Neuronal stem cell (in vitro differentiated cells): ENCODE data around the gene MIF4GD.

Experiments
- DNase-seq: peaks from one replicate; pipeline ENCODE4 v3.0.0-alpha.2; 2013; ENCODE audit warnings: low spot score
- H2AFZ ChIP-seq: one replicate; pipeline ENCODE4 v1.6.1; 2013; ENCODE audit warnings: mild to moderate bottlenecking, low read length, inconsistent platforms
- H2AK5ac ChIP-seq: 2 replicates; pipeline ENCODE4 v1.6.1; 2013; ENCODE audit warnings: low read depth, mild to moderate bottlenecking, inconsistent platforms, low read length, moderate library complexity, mixed read lengths
- H2BK120ac ChIP-seq: 2 replicates; pipeline ENCODE4 v1.6.1; 2013; ENCODE audit warnings: low read depth, mild to moderate bottlenecking, inconsistent platforms, low read length, moderate library complexity, mixed read lengths
- H2BK12ac ChIP-seq: one replicate; pipeline ENCODE4 v1.6.1; 2013; ENCODE audit warnings: low read length, inconsistent platforms
- H2BK15ac ChIP-seq: 2 replicates; pipeline ENCODE4 v1.6.1; 2013; ENCODE audit warnings: mild to moderate bottlenecking, low read length, inconsistent platforms, mixed read lengths
- H2BK5ac ChIP-seq: one replicate; pipeline ENCODE4 v1.6.1; 2013; ENCODE audit warnings: inconsistent platforms, mild to moderate bottlenecking, low read length, moderate library complexity
- H3K14ac ChIP-seq: one replicate; pipeline ENCODE4 v1.6.1; 2013; ENCODE audit warnings: low read length, inconsistent platforms
- H3K18ac ChIP-seq: 2 replicates; pipeline ENCODE4 v1.6.1; 2013; ENCODE audit warnings: low read length, inconsistent platforms
- H3K23ac ChIP-seq: 2 replicates; pipeline ENCODE4 v1.6.1; 2013; ENCODE audit warnings: low read depth, mild to moderate bottlenecking, mixed read lengths, low read length, inconsistent platforms; ENCODE audit not compliant: poor library complexity
- H3K27ac ChIP-seq: replicated peaks from 3 replicates; pipeline ENCODE4 v1.5.1; 2013; ENCODE audit warnings: low read length, inconsistent platforms
- H3K27me3 ChIP-seq, 3 experiments: 2 replicates each; pipeline ENCODE4 v1.6.1; 2013; ENCODE audit warnings: low read length in 3 of 3, mild to moderate bottlenecking in 2 of 3, inconsistent platforms in 1 of 3, low read depth in 1 of 3, mixed read lengths in 1 of 3, moderate library complexity in 1 of 3; ENCODE audit not compliant: control insufficient read depth in 3 of 3, insufficient read depth in 3 of 3
- H3K36me3 ChIP-seq, 2 donors: replicated peaks in 1 of 2; 2 replicates each; pipeline ENCODE4 v1.6.1; 2013; ENCODE audit warnings: low read length in 2 of 2; ENCODE audit not compliant: control insufficient read depth in 2 of 2, insufficient read depth in 2 of 2
- H3K4ac ChIP-seq: 2 replicates; pipeline ENCODE4 v1.6.1; 2013; ENCODE audit warnings: inconsistent platforms, mild to moderate bottlenecking, low read length, moderate library complexity
- H3K4me1 ChIP-seq, 2 donors: 1 replicate in 1 of 2; 2 replicates in 1 of 2; pipeline ENCODE4 v1.6.1; 2013; ENCODE audit warnings: low read length in 2 of 2, low read depth in 1 of 2; ENCODE audit not compliant: control insufficient read depth in 2 of 2, insufficient read depth in 1 of 2
- H3K4me2 ChIP-seq: one replicate; pipeline ENCODE4 v1.6.1; 2013; ENCODE audit warnings: mild to moderate bottlenecking, low read length, inconsistent platforms; ENCODE audit not compliant: insufficient read depth, poor library complexity, severe bottlenecking
- H3K4me3 ChIP-seq, 2 donors: 2 replicates each; pipeline ENCODE4 v1.5.1; 2013; ENCODE audit warnings: low read length in 2 of 2, mild to moderate bottlenecking in 2 of 2, inconsistent platforms in 1 of 2, moderate library complexity in 1 of 2
- H3K79me1 ChIP-seq: one replicate; pipeline ENCODE4 v1.6.1; 2013; ENCODE audit warnings: low read depth, mild to moderate bottlenecking, inconsistent platforms, low read length, moderate library complexity
- H3K9ac ChIP-seq: one replicate; pipeline ENCODE4 v1.6.1; 2013; ENCODE audit warnings: mild to moderate bottlenecking, low read depth, low read length, inconsistent platforms; ENCODE audit not compliant: poor library complexity
- H3K9me3 ChIP-seq, 2 donors: replicated peaks in 1 of 2; 2 replicates each; pipeline versions ENCODE3 to v1.6.1; 2013; ENCODE audit warnings: low read length in 2 of 2, mild to moderate bottlenecking in 2 of 2, inconsistent platforms in 1 of 2, low read depth in 1 of 2, mixed read lengths in 1 of 2, moderate library complexity in 1 of 2; ENCODE audit not compliant: control insufficient read depth in 2 of 2, insufficient read depth in 1 of 2
- H4K8ac ChIP-seq: one replicate; pipeline ENCODE4 v1.6.1; 2013; ENCODE audit warnings: low read depth, mild to moderate bottlenecking, inconsistent platforms, low read length, moderate library complexity
- H4K91ac ChIP-seq: one replicate; pipeline ENCODE4 v1.6.1; 2013; ENCODE audit warnings: low read length, low read depth, mild to moderate bottlenecking, inconsistent platforms; ENCODE audit not compliant: poor library complexity
- WGBS, 2 donors: extraction: QIAGEN DNeasy Blood & Tissue Kit; methylation state at CpG; one replicate each; pipeline ENCODE4 v1.1.7; 2013; ENCODE audit warnings: missing lambda C conversion rate in 2 of 2, mixed read lengths in 1 of 2; ENCODE audit not compliant: insufficient read length in 2 of 2, insufficient replicate concordance in 1 of 2; ENCODE audit errors: extremely low coverage in 2 of 2; 5-methylcytosine and 5-hydroxymethylcytosine counted together

The MIF4GD gene

DNA sequence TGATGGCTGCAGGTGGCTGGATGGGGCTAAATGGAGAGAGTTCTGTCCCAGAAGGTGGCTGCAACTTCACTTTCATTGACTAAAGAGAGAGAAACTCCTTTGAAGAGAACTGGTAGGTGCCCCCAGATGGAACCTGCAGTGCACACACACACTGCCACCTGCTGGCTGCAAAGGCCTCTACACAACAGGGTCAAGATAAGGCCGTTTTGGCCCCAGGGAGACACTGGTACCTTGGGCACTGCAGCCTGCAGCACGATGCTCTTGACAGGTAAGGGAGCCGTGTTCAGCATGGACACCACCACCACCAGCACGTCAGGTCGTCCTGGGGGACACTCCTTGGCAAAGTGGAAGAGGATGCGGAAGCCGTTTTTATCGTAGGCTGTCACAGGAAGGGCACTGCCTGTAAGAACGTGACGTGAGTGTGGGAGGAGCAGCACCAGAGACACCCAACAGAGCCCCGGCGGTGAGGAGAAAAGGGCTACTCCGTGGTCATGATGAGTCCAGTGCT, 32.3 kb downstream of the MIF4GD start:
- no CpG with 5 or more reads among the region's 13 CpGs for WGBS, 2 donors
- Histone ChIP-seq H2BK5ac (no peak overlapping the region), H3K36me3 (peaks cover 66 to 97% of the 10 kb centered on the region in 2 donors)

GRCh38 chr17:75238020-75238580, 32.9 kb downstream of the MIF4GD start:
- Histone ChIP-seq H2AFZ (no peak overlapping the region), H3K79me1 (no peaks in the 10 kb centered on the region), H3K4me2 (no peak overlapping the region), H4K8ac (no peak overlapping the region), H3K14ac (no peak overlapping the region), H3K27ac (no peak overlapping the region), H3K36me3 (peaks cover 60 to 94% of the 10 kb centered on the region in 2 donors), H3K9me3 (no peaks in the 10 kb centered on the region), H2AK5ac (no peak overlapping the region), H3K27me3 (no peaks in the 10 kb centered on the region), H2BK15ac (no peak overlapping the region), H2BK12ac (no peak overlapping the region), H3K18ac (no peak overlapping the region), H3K4me1 (peaks cover 0 to 8% of the 10 kb centered on the region in 2 donors), H4K91ac (no peak overlapping the region), H3K23ac (no peak overlapping the region), H2BK5ac (no peak overlapping the region), H3K9ac (no peak overlapping the region), H2BK120ac (no peak overlapping the region), H3K4ac (no peak overlapping the region), H3K4me3 (no peak overlapping the region)
- no CpG with 5 or more reads among the region's 11 CpGs for WGBS, 2 donors
- no peak for DNase-seq

More for the DNA sequence above, 32.3 kb downstream of the MIF4GD start:
- Histone ChIP-seq H3K27me3 (no peaks in the 10 kb centered on the region), H2AK5ac (no peak overlapping the region), H3K9ac (peak overlapping the region; percentile 17), H3K27ac (no peak overlapping the region), H2BK120ac (no peak overlapping the region), H3K14ac (no peak overlapping the region), H2BK12ac (no peak overlapping the region), H3K9me3 (no peaks in the 10 kb centered on the region), H2BK15ac (no peak overlapping the region), H3K4me3 (no peak overlapping the region), H4K8ac (peak overlapping the region; percentile 0), H2AFZ (no peak overlapping the region), H3K79me1 (no peaks in the 10 kb centered on the region), H4K91ac (no peak overlapping the region), H3K4me1 (peaks cover 0 to 8% of the 10 kb centered on the region in 2 donors), H3K18ac (no peak overlapping the region), H3K4me2 (no peak overlapping the region), H3K4ac (no peak overlapping the region), H3K23ac (no peak overlapping the region)
- DNase-seq: peak; percentile 44

GRCh38 chr17:75237100-75238014, 33.7 kb downstream of the MIF4GD start:
- Histone ChIP-seq H3K4me3 (no peak overlapping the region), H3K9me3 (no peaks in the 10 kb centered on the region), H3K27me3 (no peaks in the 10 kb centered on the region), H2BK120ac (no peak overlapping the region), H3K18ac (no peak overlapping the region), H3K79me1 (no peaks in the 10 kb centered on the region), H3K9ac (no peak overlapping the region), H4K91ac (no peak overlapping the region), H2BK5ac (no peak overlapping the region), H3K4ac (no peak overlapping the region), H2BK15ac (no peak overlapping the region), H2AK5ac (no peak overlapping the region), H3K4me2 (no peak overlapping the region), H4K8ac (no peak overlapping the region), H2AFZ (no peak overlapping the region), H3K14ac (no peak overlapping the region), H3K23ac (no peak overlapping the region), H3K4me1 (peaks cover 0 to 8% of the 10 kb centered on the region in 2 donors), H3K27ac (no peak overlapping the region), H3K36me3 (peaks cover 61 to 94% of the 10 kb centered on the region in 2 donors), H2BK12ac (no peak overlapping the region)
- no peak for DNase-seq
- WGBS, 2 donors: no CpG with 5 or more reads among the region's 12 CpGs

- no peak overlapping the region for H3K4me2 ChIP-seq
- no peak overlapping the region for H4K91ac ChIP-seq
- no peak for DNase-seq
- no peaks in the 10 kb centered on the region for H3K4me1 ChIP-seq
- no peak overlapping the region for H4K8ac ChIP-seq
- H2BK12ac ChIP-seq: no peak overlapping the region
- H3K9ac ChIP-seq: no peak overlapping the region
- peaks cover 58 to 95% of the 10 kb centered on the region in 2 donors for H3K36me3 ChIP-seq
- H2BK5ac ChIP-seq: no peak overlapping the region
- no peaks in the 10 kb centered on the region for H3K9me3 ChIP-seq
- H3K27ac ChIP-seq: no peak overlapping the region
- H2AFZ ChIP-seq: no peak overlapping the region
- H3K4ac ChIP-seq: no peak overlapping the region
- no peak overlapping the region for H2BK120ac ChIP-seq
- H3K14ac ChIP-seq: no peak overlapping the region
- WGBS, 2 donors: no CpG with 5 or more reads among the region's 13 CpGs
- no peak overlapping the region for H2BK15ac ChIP-seq
- no peak overlapping the region for H3K23ac ChIP-seq
- H3K4me3 ChIP-seq: no peak overlapping the region
- H3K27me3 ChIP-seq: no peaks in the 10 kb centered on the region
- H2AK5ac ChIP-seq: no peak overlapping the region
- no peak overlapping the region for H3K18ac ChIP-seq
- peaks cover 3% of the 10 kb centered on the region for H3K79me1 ChIP-seq
These were observed 38.2 kb downstream of the MIF4GD start for GRCh38 chr17:75232786-75233185.
